ENCODE data around the gene COPB1. TPM values are rescaled to one million over a fixed set of nuclear protein-coding genes. Genes with fewer than 3 reads are reported as not detected.

COPB1 gene
- total and polyA plus RNA-seq, 4 donors, result 32.1 to 140 (median 74.5) TPM

GRCh38 chr11:14411818-14412217 lies 87.8 kb downstream of the COPB1 start:
- Histone ChIP-seq H3K4me3 (ENCODE audit: low read depth in 1 of 3, low read length in 3 of 3) (no peak overlapping the region), H3K36me3 (ENCODE audit: control insufficient read depth in 4 of 4, insufficient read depth in 3 of 4, low read depth in 1 of 4, low read length in 3 of 4) (no peaks in the 10 kb centered on the region), H3K27ac (ENCODE audit: low read depth in 1 of 2, low read length in 2 of 2) (no peak overlapping the region), H3K9me3 (ENCODE audit: control insufficient read depth in 4 of 4, low read length in 3 of 4) (no peaks in the 10 kb centered on the region), H3K4me1 (ENCODE audit: control insufficient read depth in 4 of 4, insufficient read depth in 4 of 4, low read length in 3 of 4) (no peaks in the 10 kb centered on the region), H3K27me3 (ENCODE audit: control insufficient read depth in 4 of 4, insufficient read depth in 4 of 4, low read length in 3 of 4) (no peaks in the 10 kb centered on the region), H3K9ac (ENCODE audit: low read depth in 1 of 2, low read length in 2 of 2) (no peak overlapping the region)
- TF ChIP-seq GABPA (IDR thresholded peaks at IDR 0.05 in 1 of 2, conservative IDR thresholded peaks at IDR 0.05 in 1 of 2), result no peak
- no peak for TF ChIP-seq SP1 (IDR thresholded peaks at IDR 0.05)
- TF ChIP-seq MAX (IDR thresholded peaks at IDR 0.05), result no peak
- TF ChIP-seq RXRA (IDR thresholded peaks at IDR 0.05), result no peak
- no peak for TF ChIP-seq JUND (IDR thresholded peaks at IDR 0.05)
- no peak for TF ChIP-seq TAF1 (conservative IDR thresholded peaks at IDR 0.05)
- no peak for TF ChIP-seq YY1 (IDR thresholded peaks at IDR 0.05)
- no peak for TF ChIP-seq CTCF (IDR thresholded peaks at IDR 0.05; ENCODE audit: low read depth, low read length, missing input control)
- TF ChIP-seq, protein P1, sequence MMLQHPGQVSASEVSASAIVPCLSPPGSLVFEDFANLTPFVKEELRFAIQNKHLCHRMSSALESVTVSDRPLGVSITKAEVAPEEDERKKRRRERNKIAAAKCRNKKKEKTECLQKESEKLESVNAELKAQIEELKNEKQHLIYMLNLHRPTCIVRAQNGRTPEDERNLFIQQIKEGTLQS (IDR thresholded peaks at IDR 0.05), result no peak
- no peak for TF ChIP-seq FOXA2 (IDR thresholded peaks at IDR 0.05)
- TF ChIP-seq REST (IDR thresholded peaks at IDR 0.05), result no peak
- no peak for DNase-seq (ENCODE audit: low spot score)

DNA sequence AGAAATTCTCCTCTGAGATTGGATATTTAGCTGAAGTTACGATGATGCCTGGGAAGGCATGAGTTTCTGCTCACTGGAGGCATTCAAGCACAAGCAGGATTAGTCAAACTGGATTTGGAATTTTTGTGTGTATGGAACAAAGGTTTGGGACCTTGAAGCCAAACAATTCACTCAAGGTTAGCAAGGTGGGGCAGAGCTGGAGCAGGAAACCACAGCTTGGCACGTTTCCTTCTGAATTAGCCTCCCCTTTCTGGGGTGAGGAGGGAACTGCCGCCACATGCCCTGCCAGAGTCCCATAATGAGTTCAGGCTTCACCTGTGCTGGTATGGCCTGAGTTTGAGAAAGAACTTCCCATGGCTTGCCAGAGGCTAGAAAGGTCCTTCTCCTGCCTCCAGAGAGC lies 89.7 kb downstream of the COPB1 start:
- DNase-seq (ENCODE audit: low spot score), result no peak
- H3K27me3 ChIP-seq (ENCODE audit: control insufficient read depth in 4 of 4, insufficient read depth in 4 of 4, low read length in 3 of 4), result no peaks in the 10 kb centered on the region
- no peaks in the 10 kb centered on the region for H3K9me3 ChIP-seq (ENCODE audit: control insufficient read depth in 4 of 4, low read length in 3 of 4)
- TF ChIP-seq TAF1 (conservative IDR thresholded peaks at IDR 0.05) (no peak), REST (IDR thresholded peaks at IDR 0.05) (no peak), NR2F2 (IDR thresholded peaks at IDR 0.05) (no peak), CTCF (IDR thresholded peaks at IDR 0.05; ENCODE audit: low read depth, low read length, missing input control) (no peak), YY1 (IDR thresholded peaks at IDR 0.05) (no peak), GABPA (IDR thresholded peaks at IDR 0.05 in 1 of 2, conservative IDR thresholded peaks at IDR 0.05 in 1 of 2) (no peak), SP1 (IDR thresholded peaks at IDR 0.05) (no peak), HNF4A (conservative IDR thresholded peaks at IDR 0.05) (no peak), JUND (IDR thresholded peaks at IDR 0.05) (no peak), RAD21 (IDR thresholded peaks at IDR 0.05) (no peak), FOXA1 (IDR thresholded peaks at IDR 0.05) (no peak), FOXA2 (IDR thresholded peaks at IDR 0.05) (no peak)
- TF ChIP-seq, protein P2, sequence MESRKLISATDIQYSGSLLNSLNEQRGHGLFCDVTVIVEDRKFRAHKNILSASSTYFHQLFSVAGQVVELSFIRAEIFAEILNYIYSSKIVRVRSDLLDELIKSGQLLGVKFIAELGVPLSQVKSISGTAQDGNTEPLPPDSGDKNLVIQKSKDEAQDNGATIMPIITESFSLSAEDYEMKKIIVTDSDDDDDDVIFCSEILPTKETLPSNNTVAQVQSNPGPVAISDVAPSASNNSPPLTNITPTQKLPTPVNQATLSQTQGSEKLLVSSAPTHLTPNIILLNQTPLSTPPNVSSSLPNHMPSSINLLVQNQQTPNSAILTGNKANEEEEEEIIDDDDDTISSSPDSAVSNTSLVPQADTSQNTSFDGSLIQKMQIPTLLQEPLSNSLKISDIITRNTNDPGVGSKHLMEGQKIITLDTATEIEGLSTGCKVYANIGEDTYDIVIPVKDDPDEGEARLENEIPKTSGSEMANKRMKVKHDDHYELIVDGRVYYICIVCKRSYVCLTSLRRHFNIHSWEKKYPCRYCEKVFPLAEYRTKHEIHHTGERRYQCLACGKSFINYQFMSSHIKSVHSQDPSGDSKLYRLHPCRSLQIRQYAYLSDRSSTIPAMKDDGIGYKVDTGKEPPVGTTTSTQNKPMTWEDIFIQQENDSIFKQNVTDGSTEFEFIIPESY (IDR thresholded peaks at IDR 0.05), result no peak
- H3K9ac ChIP-seq (ENCODE audit: low read depth in 1 of 2, low read length in 2 of 2), result no peak overlapping the region
- H3K4me1 ChIP-seq (ENCODE audit: control insufficient read depth in 4 of 4, insufficient read depth in 4 of 4, low read length in 3 of 4), result no peaks in the 10 kb centered on the region
- 59% methylated on average over 3 of the region's 3 CpGs for WGBS
- no peaks in the 10 kb centered on the region for H3K36me3 ChIP-seq (ENCODE audit: control insufficient read depth in 4 of 4, insufficient read depth in 3 of 4, low read depth in 1 of 4, low read length in 3 of 4)
- H3K27ac ChIP-seq (ENCODE audit: low read depth in 1 of 2, low read length in 2 of 2), result no peak overlapping the region
- H3K4me3 ChIP-seq (ENCODE audit: low read depth in 1 of 3, low read length in 3 of 3), result no peak overlapping the region
